Gastroesophageal sphincter (tissue), 3 donors: Measurements from ENCODE around the gene SULT1C2.

Source experiments
- POLR2A ChIP-seq, 2 donors: fragments of 450-650 bp; IDR thresholded peaks; one replicate each; pipeline ENCODE4 v1.6.1; 2017; ENCODE audit warnings: antibody characterized with exemption in 2 of 2, mild to moderate bottlenecking in 2 of 2, moderate library complexity in 1 of 2
- POLR2AphosphoS5 ChIP-seq: sonication (generic); formaldehyde crosslinking; IDR thresholded peaks from one replicate; pipeline ENCODE4 v1.6.1; 2017; ENCODE audit warnings: antibody characterized with exemption
- TF ChIP-seq, protein P1 (sequence below), 4 experiments: fragments of 200-600 bp in 2 of 4; fragments of 450-650 bp in 2 of 4; sonication (generic) in 1 of 4; IDR thresholded peaks; one replicate each; pipeline ENCODE4 v1.5.1; 2017 to 2019; ENCODE audit warnings: antibody characterized with exemption in 4 of 4, mild to moderate bottlenecking in 2 of 4, moderate library complexity in 2 of 4

DNA sequence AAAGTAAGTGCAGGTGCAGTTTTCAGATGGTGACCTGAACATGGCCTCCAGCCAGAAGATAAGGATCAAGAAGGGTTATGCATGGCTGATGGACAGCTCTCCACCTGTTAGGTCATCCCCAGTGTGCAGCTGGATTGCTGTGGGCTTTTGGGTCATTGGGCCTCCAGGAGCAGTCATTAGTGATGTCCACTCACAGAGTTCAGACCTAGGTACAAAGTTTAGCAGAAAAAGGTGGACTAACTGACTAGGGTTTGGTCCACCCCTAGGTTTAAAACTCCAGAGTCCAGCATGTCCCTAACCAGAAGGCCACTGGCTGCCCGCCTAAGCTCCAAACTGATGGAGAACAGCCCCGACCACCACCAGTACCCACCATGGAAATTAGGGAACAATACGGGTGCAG is 18.3 kb upstream of the SULT1C2 start:
- TF ChIP-seq, protein P1, sequence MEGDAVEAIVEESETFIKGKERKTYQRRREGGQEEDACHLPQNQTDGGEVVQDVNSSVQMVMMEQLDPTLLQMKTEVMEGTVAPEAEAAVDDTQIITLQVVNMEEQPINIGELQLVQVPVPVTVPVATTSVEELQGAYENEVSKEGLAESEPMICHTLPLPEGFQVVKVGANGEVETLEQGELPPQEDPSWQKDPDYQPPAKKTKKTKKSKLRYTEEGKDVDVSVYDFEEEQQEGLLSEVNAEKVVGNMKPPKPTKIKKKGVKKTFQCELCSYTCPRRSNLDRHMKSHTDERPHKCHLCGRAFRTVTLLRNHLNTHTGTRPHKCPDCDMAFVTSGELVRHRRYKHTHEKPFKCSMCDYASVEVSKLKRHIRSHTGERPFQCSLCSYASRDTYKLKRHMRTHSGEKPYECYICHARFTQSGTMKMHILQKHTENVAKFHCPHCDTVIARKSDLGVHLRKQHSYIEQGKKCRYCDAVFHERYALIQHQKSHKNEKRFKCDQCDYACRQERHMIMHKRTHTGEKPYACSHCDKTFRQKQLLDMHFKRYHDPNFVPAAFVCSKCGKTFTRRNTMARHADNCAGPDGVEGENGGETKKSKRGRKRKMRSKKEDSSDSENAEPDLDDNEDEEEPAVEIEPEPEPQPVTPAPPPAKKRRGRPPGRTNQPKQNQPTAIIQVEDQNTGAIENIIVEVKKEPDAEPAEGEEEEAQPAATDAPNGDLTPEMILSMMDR (IDR thresholded peaks at IDR 0.05) = no peak
- TF ChIP-seq POLR2A (IDR thresholded peaks at IDR 0.05) = no peak
- TF ChIP-seq POLR2AphosphoS5 = no peak
